Endothelial cell of umbilical vein (primary cell): Measurements from ENCODE around the gene SLC22A23. TPM values are rescaled to one million over a fixed set of nuclear protein-coding genes. Genes with fewer than 3 reads are reported as not detected.

ENCODE experiments used
- BruUV-seq: library from RNA; stranded (reverse); fragments of 400-500 nt; replicated peaks from 2 replicates; lab custom pipeline; 2021; lab: Mats Ljungman, UMichigan
- CTCF ChIA-PET: fragments of 300-600, 350-600 bp; sonication (Branson Sonifier 250); formaldehyde crosslinking; loops from one replicate; lab custom pipeline; 2021; ENCODE audit warnings: antibody characterized with exemption, inconsistent platforms; lab: Charles Lee
- POLR2A ChIA-PET: fragments of 300-600, 350-600 bp; sonication (Branson Sonifier 250); formaldehyde crosslinking; loops from one replicate; lab custom pipeline; 2021; ENCODE audit warnings: antibody characterized with exemption, inconsistent platforms; lab: Charles Lee
- DNase-seq: peaks from one replicate; pipeline ENCODE4 v3.0.0-alpha.2; 2011; ENCODE audit warnings: low read depth, low spot score
- FAIRE-seq: peaks from 2 replicates; lab custom pipeline; 2011; peaks lifted over from hg19 to GRCh38; lab: Jason Lieb, UNC
- H2AFZ ChIP-seq: 2 replicates; pipeline ENCODE4 v1.6.0; 2012; ENCODE audit warnings: low read depth, low read length, control low read depth, inconsistent platforms
- H3K27ac ChIP-seq: 2 replicates; pipeline ENCODE4 v1.5.1; 2011; ENCODE audit warnings: low read depth, mild to moderate bottlenecking, control low read depth, low read length, moderate library complexity; ENCODE audit not compliant: insufficient read depth
- H3K27me3 ChIP-seq, 2 experiments: 2 replicates each; pipeline versions ENCODE4 v1.6.0 to v1.6.1; 2011; ENCODE audit warnings: low read length in 2 of 2, mixed read lengths in 1 of 2; ENCODE audit not compliant: control insufficient read depth in 2 of 2, insufficient read depth in 2 of 2
- H3K36me3 ChIP-seq, 2 experiments: 2 replicates in 1 of 2; 3 replicates in 1 of 2; pipeline ENCODE4 v1.5.1; 2011; ENCODE audit warnings: low read length in 2 of 2, mild to moderate bottlenecking in 1 of 2, moderate library complexity in 1 of 2; ENCODE audit not compliant: control insufficient read depth in 2 of 2, insufficient read depth in 2 of 2; ENCODE audit errors: extremely low read depth in 1 of 2
- H3K4me1 ChIP-seq: 3 replicates; pipeline ENCODE4 v1.5.1; 2011; ENCODE audit warnings: mild to moderate bottlenecking, low read length; ENCODE audit not compliant: control insufficient read depth, insufficient read depth; ENCODE audit errors: extremely low read depth
- H3K4me2 ChIP-seq: 2 replicates; pipeline ENCODE4 v1.6.1; 2011; ENCODE audit warnings: low read length, control low read depth, mixed read lengths; ENCODE audit not compliant: insufficient read depth
- H3K4me3 ChIP-seq, 3 experiments: fragments of 200-600 bp in 1 of 3; sonication (generic), shearing (Covaris generic) in 1 of 3; replicated peaks in 1 of 3; 2 replicates each; pipeline ENCODE4 v1.5.1; 2011 to 2016; ENCODE audit warnings: control low read depth in 3 of 3, low read length in 3 of 3, mild to moderate bottlenecking in 2 of 3, inconsistent platforms in 1 of 3, low read depth in 1 of 3, moderate library complexity in 1 of 3; ENCODE audit not compliant: insufficient read depth in 1 of 3
- H3K79me2 ChIP-seq: 2 replicates; pipeline ENCODE4 v1.6.0; 2012; ENCODE audit warnings: low read length, inconsistent platforms; ENCODE audit not compliant: control insufficient read depth, insufficient read depth
- H3K9ac ChIP-seq: replicated peaks from 2 replicates; pipeline ENCODE3; 2011; ENCODE audit warnings: low read length, control low read depth; ENCODE audit not compliant: insufficient read depth; ENCODE audit errors: extremely low read depth
- H3K9me1 ChIP-seq: replicated peaks from 3 replicates; pipeline ENCODE4 v1.6.0; 2011; ENCODE audit warnings: mild to moderate bottlenecking, low read length; ENCODE audit not compliant: control insufficient read depth, insufficient read depth; ENCODE audit errors: extremely low read depth
- H3K9me3 ChIP-seq: replicated peaks from 2 replicates; pipeline ENCODE4 v1.5.1; 2012; ENCODE audit warnings: low read length, inconsistent platforms; ENCODE audit not compliant: control insufficient read depth, insufficient read depth
- H4K20me1 ChIP-seq: replicated peaks from 2 replicates; pipeline ENCODE3; 2011; ENCODE audit warnings: mild to moderate bottlenecking, low read length; ENCODE audit not compliant: control insufficient read depth, insufficient read depth; ENCODE audit errors: extremely low read depth
- EZH2 ChIP-seq: IDR thresholded peaks from 2 replicates; pipeline ENCODE4 v1.6.1; 2012; ENCODE audit warnings: borderline replicate concordance, low read depth, mild to moderate bottlenecking, moderate library complexity, low read length, inconsistent platforms; ENCODE audit not compliant: severe bottlenecking
- FOS ChIP-seq: IDR thresholded peaks from 2 replicates; pipeline ENCODE4 v1.6.1; 2011; ENCODE audit warnings: mild to moderate bottlenecking, low read length, moderate library complexity, borderline replicate concordance; ENCODE audit not compliant: insufficient read depth
- GATA2 ChIP-seq: IDR thresholded peaks from 2 replicates; pipeline ENCODE4 v1.7.0; 2011; ENCODE audit warnings: low read depth, mild to moderate bottlenecking, moderate library complexity, mixed read lengths, low read length; ENCODE audit not compliant: insufficient read length, insufficient read depth
- JUN ChIP-seq: IDR thresholded peaks from 2 replicates; pipeline ENCODE4 v1.6.1; 2011; ENCODE audit warnings: borderline replicate concordance, low read depth; ENCODE audit not compliant: insufficient read length, insufficient read depth
- MYC ChIP-seq: IDR thresholded peaks from one replicate; pipeline ENCODE4 v1.6.1; 2011; ENCODE audit warnings: mild to moderate bottlenecking, low read depth, low read length
- POLR2A ChIP-seq: IDR thresholded peaks from 2 replicates; pipeline ENCODE4 v1.6.1; 2012; ENCODE audit warnings: low read depth, mild to moderate bottlenecking, control low read depth, low read length
- POLR2AphosphoS5 ChIP-seq: IDR thresholded peaks from 2 replicates; pipeline ENCODE4 v1.6.1; 2012; ENCODE audit warnings: low read depth, mild to moderate bottlenecking, control low read depth, low read length, moderate library complexity; ENCODE audit not compliant: insufficient read depth
- dilution Hi-C: fragments of 300-500 bp; cut with MboI; formaldehyde crosslinking; loops from one replicate; pipeline ENCODE4 v1.15.0; 2019; ENCODE audit warnings: low sequenced_read_pairs; ENCODE audit not compliant: extremely low pct_ligation_motif_present
- intact Hi-C: fragments of 100-400 bp; cut with micrococcal nuclease; formaldehyde crosslinking; loops from one replicate; pipeline ENCODE4 v1.10.0; 2022
- polyA plus RNA-seq, 4 experiments: library from polyadenylated mRNA; depleted of rRNA in 3 of 4; stranded (reverse) in 3 of 4; unstranded in 1 of 4; fragments of >200 nt; gene quantifications; 2 replicates each; pipeline versions ENCODE4 v1.2.1 to v1.2.3, GENCODE V29; 2011 to 2012; ENCODE audit warnings: missing spikeins in 1 of 4
- total RNA-seq: library from RNA; stranded (reverse); gene quantifications from 2 replicates; pipeline ENCODE4 v1.2.3, GENCODE V29; 2021
- TF ChIP-seq, protein P1 (sequence below): IDR thresholded peaks from 2 replicates; pipeline ENCODE4 v1.6.1; 2011; ENCODE audit not compliant: insufficient read depth, insufficient read length
- TF ChIP-seq, protein P2 (sequence below), 2 donors: IDR thresholded peaks; 1 replicate in 1 of 2; 2 replicates in 1 of 2; pipeline ENCODE4 v1.5.1; 2011; ENCODE audit warnings: low read length in 2 of 2, mild to moderate bottlenecking in 2 of 2, moderate library complexity in 2 of 2, control low read depth in 1 of 2, inconsistent platforms in 1 of 2, low read depth in 1 of 2; ENCODE audit not compliant: insufficient read depth in 1 of 2; ENCODE audit errors: extremely low read depth in 1 of 2

SLC22A23 gene
- total and polyA plus RNA-seq, 2 donors (not counting 3 experiments of a cell fraction or from before 2014, with no cell fraction given), result 4.2 to 14.3 TPM

DNA sequence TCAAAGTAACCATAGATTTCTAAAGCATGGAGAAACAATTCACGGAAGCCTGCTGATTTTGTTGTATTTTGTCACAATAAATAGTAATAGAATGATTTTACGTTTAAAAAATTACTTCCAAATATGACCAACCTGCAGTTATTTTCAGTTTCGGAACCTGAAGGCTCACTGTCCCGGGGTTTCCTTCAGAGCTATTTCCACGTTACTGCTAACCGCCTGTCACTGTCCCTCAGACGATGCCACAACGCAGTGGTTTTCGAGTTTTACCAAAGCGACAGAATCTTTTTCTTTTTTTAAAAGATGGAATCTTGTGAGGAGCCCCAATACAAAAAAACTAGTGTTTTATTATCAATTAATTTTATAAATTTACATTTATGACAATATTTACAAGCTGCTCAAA, 157.6 kb downstream of the SLC22A23 start:
- no peak for TF ChIP-seq JUN
- TF ChIP-seq, protein P1, sequence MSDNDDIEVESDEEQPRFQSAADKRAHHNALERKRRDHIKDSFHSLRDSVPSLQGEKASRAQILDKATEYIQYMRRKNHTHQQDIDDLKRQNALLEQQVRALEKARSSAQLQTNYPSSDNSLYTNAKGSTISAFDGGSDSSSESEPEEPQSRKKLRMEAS, result no peak
- TF ChIP-seq, protein P2, sequence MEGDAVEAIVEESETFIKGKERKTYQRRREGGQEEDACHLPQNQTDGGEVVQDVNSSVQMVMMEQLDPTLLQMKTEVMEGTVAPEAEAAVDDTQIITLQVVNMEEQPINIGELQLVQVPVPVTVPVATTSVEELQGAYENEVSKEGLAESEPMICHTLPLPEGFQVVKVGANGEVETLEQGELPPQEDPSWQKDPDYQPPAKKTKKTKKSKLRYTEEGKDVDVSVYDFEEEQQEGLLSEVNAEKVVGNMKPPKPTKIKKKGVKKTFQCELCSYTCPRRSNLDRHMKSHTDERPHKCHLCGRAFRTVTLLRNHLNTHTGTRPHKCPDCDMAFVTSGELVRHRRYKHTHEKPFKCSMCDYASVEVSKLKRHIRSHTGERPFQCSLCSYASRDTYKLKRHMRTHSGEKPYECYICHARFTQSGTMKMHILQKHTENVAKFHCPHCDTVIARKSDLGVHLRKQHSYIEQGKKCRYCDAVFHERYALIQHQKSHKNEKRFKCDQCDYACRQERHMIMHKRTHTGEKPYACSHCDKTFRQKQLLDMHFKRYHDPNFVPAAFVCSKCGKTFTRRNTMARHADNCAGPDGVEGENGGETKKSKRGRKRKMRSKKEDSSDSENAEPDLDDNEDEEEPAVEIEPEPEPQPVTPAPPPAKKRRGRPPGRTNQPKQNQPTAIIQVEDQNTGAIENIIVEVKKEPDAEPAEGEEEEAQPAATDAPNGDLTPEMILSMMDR (IDR thresholded peaks at IDR 0.05; ENCODE audit: extremely low read depth in 1 of 2, insufficient read depth in 1 of 2, low read depth in 1 of 2, low read length in 2 of 2), result no peak
- intact Hi-C loops (no loop called here), dilution Hi-C loops (loop anchor here (25.0 kb wide), 1 partner anchor 688 kb away; no protein-coding TSS in a partner anchor)
- H3K9ac ChIP-seq, result no peak overlapping the region
- POLR2A ChIA-PET, result no interaction called here
- no peaks in the 10 kb centered on the region for H3K9me1 ChIP-seq
- DNase-seq (no peak), FAIRE-seq (no peak)
- no peak overlapping the region for H3K4me3 ChIP-seq
- no peaks in the 10 kb centered on the region for H3K27me3 ChIP-seq
- no peak overlapping the region for H3K27ac ChIP-seq
- CTCF ChIA-PET, result interaction anchor here (0.6 to 1.0 kb wide), 3 partner anchors 13 to 279 kb away, joined by 3 to 4 read pairs (median 3); no protein-coding TSS in a partner anchor
- BruUV-seq, result no TSS peak
- no peaks in the 10 kb centered on the region for H4K20me1 ChIP-seq
- no peaks in the 10 kb centered on the region for H3K9me3 ChIP-seq
- no peaks in the 10 kb centered on the region for H3K79me2 ChIP-seq
- no peaks in the 10 kb centered on the region for H3K36me3 ChIP-seq
- H3K4me1 ChIP-seq, result no peaks in the 10 kb centered on the region
- H2AFZ ChIP-seq, result no peak overlapping the region
- no peak overlapping the region for H3K4me2 ChIP-seq

DNA sequence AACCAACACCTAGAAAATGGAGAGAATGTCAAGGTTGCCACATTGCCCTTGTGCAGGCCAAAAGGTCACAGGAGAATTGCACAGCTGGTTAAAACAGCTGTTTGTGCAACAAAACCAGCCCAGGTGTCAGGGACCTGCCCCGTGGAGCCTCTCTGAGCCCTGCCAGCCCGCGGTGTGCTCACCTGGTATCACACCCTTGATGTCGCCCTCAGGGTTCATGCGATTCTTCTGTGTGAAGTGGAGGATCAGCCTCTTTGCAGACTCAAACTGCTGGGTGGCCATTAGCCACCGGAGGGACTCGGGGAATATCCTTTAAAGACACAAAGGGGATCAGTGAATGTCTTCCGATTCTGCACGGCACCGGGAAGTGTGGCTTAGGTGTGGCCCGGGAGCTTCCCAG, 158.9 kb downstream of the SLC22A23 start:
- no peak overlapping the region for H3K27ac ChIP-seq
- H3K27me3 ChIP-seq, result no peaks in the 10 kb centered on the region
- peaks cover 0 to 2% of the 10 kb centered on the region in 2 experiments for H3K36me3 ChIP-seq
- dilution Hi-C loops (loop anchor here (25.0 kb wide), 1 partner anchor 689 kb away; no protein-coding TSS in a partner anchor), intact Hi-C loops (no loop called here)
- TF ChIP-seq, protein P2 (IDR thresholded peaks at IDR 0.05; ENCODE audit: extremely low read depth in 1 of 2, insufficient read depth in 1 of 2, low read depth in 1 of 2, low read length in 2 of 2), result no peak
- TF ChIP-seq EZH2 (no peak), POLR2A (no peak), GATA2 (no peak), POLR2AphosphoS5 (no peak), MYC (no peak), JUN (no peak), FOS (no peak)
- TF ChIP-seq, protein P1, result no peak
- ChIA-PET CTCF (no interaction called here), POLR2A (no interaction called here)
- H3K4me2 ChIP-seq, result no peak overlapping the region
- H3K9me3 ChIP-seq, result no peaks in the 10 kb centered on the region
- DNase-seq (no peak), FAIRE-seq (no peak)
- H4K20me1 ChIP-seq, result no peaks in the 10 kb centered on the region
- H3K79me2 ChIP-seq, result no peaks in the 10 kb centered on the region
- H3K4me3 ChIP-seq, result no peak overlapping the region
- H3K9ac ChIP-seq, result no peak overlapping the region
- no TSS peak for BruUV-seq
- no peaks in the 10 kb centered on the region for H3K4me1 ChIP-seq
- H2AFZ ChIP-seq, result no peak overlapping the region
- H3K9me1 ChIP-seq, result no peaks in the 10 kb centered on the region
